Endodermal cell (in vitro differentiated cells): ENCODE measurements around the gene SAFB2. TPM values are rescaled to one million over a fixed set of nuclear protein-coding genes. Genes with fewer than 3 reads are reported as not detected.

Experiments
- DNase-seq: peaks from one replicate; pipeline ENCODE4 v3.0.0-alpha.2; 2017
- H3K27ac ChIP-seq: 2 replicates; pipeline ENCODE4 v1.5.1; 2013; ENCODE audit warnings: mild to moderate bottlenecking, low read depth, low read length, moderate library complexity
- H3K27me3 ChIP-seq: 2 replicates; pipeline ENCODE4 v1.6.1; 2013; ENCODE audit warnings: mild to moderate bottlenecking, low read length, moderate library complexity; ENCODE audit not compliant: insufficient read depth, control insufficient read depth, poor library complexity, severe bottlenecking
- H3K36me3 ChIP-seq: 2 replicates; pipeline ENCODE4 v1.7.0; 2013; ENCODE audit warnings: mild to moderate bottlenecking, low read length, moderate library complexity; ENCODE audit not compliant: control insufficient read depth, insufficient read depth
- H3K4me1 ChIP-seq: one replicate; pipeline ENCODE4 v1.7.0; 2013; ENCODE audit warnings: low read length; ENCODE audit not compliant: control insufficient read depth, insufficient read depth
- H3K4me3 ChIP-seq: 2 replicates; pipeline ENCODE4 v1.5.1; 2013; ENCODE audit warnings: mild to moderate bottlenecking, low read length, moderate library complexity
- H3K9ac ChIP-seq: 2 replicates; pipeline ENCODE4 v1.6.1; 2013; ENCODE audit warnings: mild to moderate bottlenecking, low read length, moderate library complexity; ENCODE audit not compliant: poor library complexity, severe bottlenecking; ENCODE audit errors: extremely low read depth
- H3K9me3 ChIP-seq: 2 replicates; pipeline ENCODE4 v1.6.1; 2013; ENCODE audit warnings: mild to moderate bottlenecking, low read length, moderate library complexity; ENCODE audit not compliant: control insufficient read depth
- H3K27ac Mint-ChIP-seq: 2 replicates; pipeline ENCODE4 v1.8.0; 2020; ENCODE audit warnings: mixed read lengths
- H3K27me3 Mint-ChIP-seq: 2 replicates; pipeline ENCODE4 v1.8.0; 2021; ENCODE audit warnings: mild to moderate bottlenecking, mixed read lengths; ENCODE audit not compliant: insufficient read depth
- H3K36me3 Mint-ChIP-seq: 2 replicates; pipeline ENCODE4 v1.8.0; 2020; ENCODE audit warnings: low read depth, mixed read lengths
- H3K4me1 Mint-ChIP-seq: 2 replicates; pipeline ENCODE4 v1.8.0; 2020; ENCODE audit warnings: mixed read lengths
- H3K4me3 Mint-ChIP-seq: 2 replicates; pipeline ENCODE4 v1.8.0; 2020; ENCODE audit warnings: mild to moderate bottlenecking, moderate library complexity, mixed read lengths
- H3K9me3 Mint-ChIP-seq: 2 replicates; pipeline ENCODE4 v1.8.0; 2020; ENCODE audit warnings: mild to moderate bottlenecking, mixed read lengths
- CTCF ChIP-seq: fragments of 200-600 bp; sonication (generic); conservative IDR thresholded peaks from 2 replicates; pipeline ENCODE4 v1.5.0; 2021; ENCODE audit warnings: antibody characterized with exemption, mild to moderate bottlenecking
- WGBS, 2 experiments: methylation state at CpG; one replicate each; pipeline versions ENCODE4 v1.1.5 to v1.1.7; 2013; ENCODE audit warnings: missing lambda C conversion rate in 2 of 2, mixed read lengths in 1 of 2; ENCODE audit not compliant: insufficient coverage in 1 of 2, insufficient read length in 1 of 2; 5-methylcytosine and 5-hydroxymethylcytosine counted together
- total RNA-seq, 2 donors: library from RNA; stranded (reverse); fragmentation: NEBNext Ultra II Directional in 1 of 2; extraction: Animal tissue kit (Norgen Biotek cat#: 25700) in 1 of 2; gene quantifications; 2 replicates in 1 of 2; 3 replicates in 1 of 2; pipeline ENCODE4 v1.2.1, GENCODE V29; 2021

The SAFB2 gene
- total RNA-seq, 2 donors from 2014 or later, result 69.2 to 74.6 TPM

GRCh38 chr19:5594521-5594950 lies 28.0 kb downstream of the SAFB2 start:
- Mint-ChIP-seq H3K27ac (no peak overlapping the region), H3K36me3 (peaks cover 81% of the 10 kb centered on the region), H3K9me3 (no peaks in the 10 kb centered on the region), H3K27me3 (no peaks in the 10 kb centered on the region), H3K4me1 (peaks cover 4% of the 10 kb centered on the region), H3K4me3 (no peak overlapping the region)
- Histone ChIP-seq H3K27me3 (no peaks in the 10 kb centered on the region), H3K9me3 (no peaks in the 10 kb centered on the region), H3K9ac (no peak overlapping the region), H3K4me1 (no peaks in the 10 kb centered on the region), H3K27ac (no peak overlapping the region), H3K36me3 (peaks cover 88% of the 10 kb centered on the region), H3K4me3 (no peak overlapping the region)
- no peak for DNase-seq
- 90 to 91% methylated on average over 4 to 7 of the region's 7 CpGs for WGBS, 2 experiments
- TF ChIP-seq CTCF, result no peak

GRCh38 chr19:5593343-5594255 lies 29.0 kb downstream of the SAFB2 start:
- Mint-ChIP-seq H3K4me1 (peaks cover 11% of the 10 kb centered on the region), H3K36me3 (peaks cover 78% of the 10 kb centered on the region), H3K4me3 (no peak overlapping the region), H3K27ac (no peak overlapping the region), H3K9me3 (no peaks in the 10 kb centered on the region), H3K27me3 (no peaks in the 10 kb centered on the region)
- no peak overlapping the region for H3K4me3 ChIP-seq
- H3K9ac ChIP-seq, result no peak overlapping the region
- 97% methylated on average over 51 to 67 of the region's 67 CpGs for WGBS, 2 experiments
- no peaks in the 10 kb centered on the region for H3K27me3 ChIP-seq
- DNase-seq, result no peak
- peaks cover 84% of the 10 kb centered on the region for H3K36me3 ChIP-seq
- H3K9me3 ChIP-seq, result no peaks in the 10 kb centered on the region
- no peak for TF ChIP-seq CTCF
- no peaks in the 10 kb centered on the region for H3K4me1 ChIP-seq
- H3K27ac ChIP-seq, result no peak overlapping the region

- Histone ChIP-seq H3K9me3 (no peaks in the 10 kb centered on the region), H3K4me1 (no peaks in the 10 kb centered on the region), H3K4me3 (no peak overlapping the region), H3K27me3 (no peaks in the 10 kb centered on the region), H3K36me3 (peaks cover 84% of the 10 kb centered on the region), H3K27ac (no peak overlapping the region), H3K9ac (no peak overlapping the region)
- WGBS, 2 experiments, result 91 to 95% methylated on average over 22 to 24 of the region's 24 CpGs
- Mint-ChIP-seq H3K4me3 (no peak overlapping the region), H3K27ac (no peak overlapping the region), H3K36me3 (peaks cover 78% of the 10 kb centered on the region), H3K4me1 (peaks cover 13% of the 10 kb centered on the region), H3K27me3 (no peaks in the 10 kb centered on the region), H3K9me3 (no peaks in the 10 kb centered on the region)
- no peak for TF ChIP-seq CTCF
- no peak for DNase-seq
These were observed 29.8 kb downstream of the SAFB2 start for GRCh38 chr19:5592531-5593342.
